Liver (tissue), 3 donors: ENCODE measurements around the gene MAN1A2.

ENCODE experiments used
- EGR1 ChIP-seq, 2 donors: IDR thresholded peaks; 2 replicates each; pipeline ENCODE4 v1.6.1; 2016 to 2018; ENCODE audit warnings: antibody characterized with exemption in 2 of 2, low read depth in 2 of 2
- FOXA1 ChIP-seq: IDR thresholded peaks from 2 replicates; pipeline ENCODE4 v1.6.1; 2016; ENCODE audit warnings: antibody characterized with exemption
- GABPA ChIP-seq, 2 donors: IDR thresholded peaks in 1 of 2; conservative IDR thresholded peaks in 1 of 2; 2 replicates each; pipeline ENCODE4 v1.6.1; 2016; ENCODE audit warnings: antibody characterized with exemption in 2 of 2, mild to moderate bottlenecking in 1 of 2, moderate library complexity in 1 of 2
- JUND ChIP-seq, 2 donors: IDR thresholded peaks; 2 replicates each; pipeline ENCODE4 v1.6.1; 2016; ENCODE audit warnings: antibody characterized with exemption in 2 of 2
- RAD21 ChIP-seq, 2 donors: IDR thresholded peaks; 2 replicates each; pipeline ENCODE4 v1.6.1; 2016; ENCODE audit warnings: antibody characterized with exemption in 2 of 2, mild to moderate bottlenecking in 2 of 2
- RXRA ChIP-seq, 2 donors: IDR thresholded peaks; 2 replicates each; pipeline ENCODE4 v1.6.1; 2017 to 2018; ENCODE audit warnings: antibody characterized with exemption in 2 of 2, mild to moderate bottlenecking in 1 of 2
- TAF1 ChIP-seq: conservative IDR thresholded peaks from 2 replicates; pipeline ENCODE4 v1.6.1; 2016; ENCODE audit warnings: antibody characterized with exemption, mild to moderate bottlenecking
- TF ChIP-seq, protein P1 (sequence below): IDR thresholded peaks from 2 replicates; pipeline ENCODE4 v1.6.1; 2016; ENCODE audit warnings: antibody characterized with exemption, mild to moderate bottlenecking
- TF ChIP-seq, protein P2 (sequence below): fragments of 150-350 bp; IDR thresholded peaks from 2 replicates; pipeline ENCODE4 v1.5.1; 2017; ENCODE audit warnings: improper control_type of control experiment, low read depth, low read length; ENCODE audit not compliant: missing input control
- TF ChIP-seq, protein P3 (sequence below): IDR thresholded peaks from 2 replicates; pipeline ENCODE4 v1.6.1; 2016; ENCODE audit warnings: antibody characterized with exemption
- donor health status: healthy.
- donor health status: healthy.

DNA sequence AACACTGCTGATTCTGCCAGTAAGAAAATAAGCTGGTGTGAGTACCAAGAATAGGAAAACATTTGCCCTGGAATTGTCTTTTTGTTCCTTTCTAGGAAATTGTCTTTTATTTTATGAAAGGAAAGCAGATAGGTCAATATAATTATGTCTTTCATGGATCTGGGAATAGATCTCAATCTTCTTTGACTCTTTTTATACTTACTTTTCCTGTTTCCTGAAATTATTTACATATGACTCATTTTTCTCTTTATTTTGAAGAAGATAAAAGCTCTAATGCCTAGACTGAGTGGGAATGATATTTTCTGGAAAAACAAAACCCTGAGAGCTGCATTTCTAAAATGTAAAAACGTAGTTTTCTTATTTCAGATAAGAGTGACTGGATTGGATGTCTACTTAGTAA lies 100.1 kb downstream of the MAN1A2 start:
- TF ChIP-seq EGR1 (IDR thresholded peaks at IDR 0.05; ENCODE audit: low read depth in 2 of 2) (no peak), RAD21 (IDR thresholded peaks at IDR 0.05) (no peak), GABPA (IDR thresholded peaks at IDR 0.05 in 1 of 2, conservative IDR thresholded peaks at IDR 0.05 in 1 of 2) (no peak), FOXA1 (no peak), JUND (IDR thresholded peaks at IDR 0.05) (no peak), TAF1 (no peak), RXRA (IDR thresholded peaks at IDR 0.05) (no peak)
- TF ChIP-seq, protein P1, sequence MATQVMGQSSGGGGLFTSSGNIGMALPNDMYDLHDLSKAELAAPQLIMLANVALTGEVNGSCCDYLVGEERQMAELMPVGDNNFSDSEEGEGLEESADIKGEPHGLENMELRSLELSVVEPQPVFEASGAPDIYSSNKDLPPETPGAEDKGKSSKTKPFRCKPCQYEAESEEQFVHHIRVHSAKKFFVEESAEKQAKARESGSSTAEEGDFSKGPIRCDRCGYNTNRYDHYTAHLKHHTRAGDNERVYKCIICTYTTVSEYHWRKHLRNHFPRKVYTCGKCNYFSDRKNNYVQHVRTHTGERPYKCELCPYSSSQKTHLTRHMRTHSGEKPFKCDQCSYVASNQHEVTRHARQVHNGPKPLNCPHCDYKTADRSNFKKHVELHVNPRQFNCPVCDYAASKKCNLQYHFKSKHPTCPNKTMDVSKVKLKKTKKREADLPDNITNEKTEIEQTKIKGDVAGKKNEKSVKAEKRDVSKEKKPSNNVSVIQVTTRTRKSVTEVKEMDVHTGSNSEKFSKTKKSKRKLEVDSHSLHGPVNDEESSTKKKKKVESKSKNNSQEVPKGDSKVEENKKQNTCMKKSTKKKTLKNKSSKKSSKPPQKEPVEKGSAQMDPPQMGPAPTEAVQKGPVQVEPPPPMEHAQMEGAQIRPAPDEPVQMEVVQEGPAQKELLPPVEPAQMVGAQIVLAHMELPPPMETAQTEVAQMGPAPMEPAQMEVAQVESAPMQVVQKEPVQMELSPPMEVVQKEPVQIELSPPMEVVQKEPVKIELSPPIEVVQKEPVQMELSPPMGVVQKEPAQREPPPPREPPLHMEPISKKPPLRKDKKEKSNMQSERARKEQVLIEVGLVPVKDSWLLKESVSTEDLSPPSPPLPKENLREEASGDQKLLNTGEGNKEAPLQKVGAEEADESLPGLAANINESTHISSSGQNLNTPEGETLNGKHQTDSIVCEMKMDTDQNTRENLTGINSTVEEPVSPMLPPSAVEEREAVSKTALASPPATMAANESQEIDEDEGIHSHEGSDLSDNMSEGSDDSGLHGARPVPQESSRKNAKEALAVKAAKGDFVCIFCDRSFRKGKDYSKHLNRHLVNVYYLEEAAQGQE, result no peak
- TF ChIP-seq, protein P2, sequence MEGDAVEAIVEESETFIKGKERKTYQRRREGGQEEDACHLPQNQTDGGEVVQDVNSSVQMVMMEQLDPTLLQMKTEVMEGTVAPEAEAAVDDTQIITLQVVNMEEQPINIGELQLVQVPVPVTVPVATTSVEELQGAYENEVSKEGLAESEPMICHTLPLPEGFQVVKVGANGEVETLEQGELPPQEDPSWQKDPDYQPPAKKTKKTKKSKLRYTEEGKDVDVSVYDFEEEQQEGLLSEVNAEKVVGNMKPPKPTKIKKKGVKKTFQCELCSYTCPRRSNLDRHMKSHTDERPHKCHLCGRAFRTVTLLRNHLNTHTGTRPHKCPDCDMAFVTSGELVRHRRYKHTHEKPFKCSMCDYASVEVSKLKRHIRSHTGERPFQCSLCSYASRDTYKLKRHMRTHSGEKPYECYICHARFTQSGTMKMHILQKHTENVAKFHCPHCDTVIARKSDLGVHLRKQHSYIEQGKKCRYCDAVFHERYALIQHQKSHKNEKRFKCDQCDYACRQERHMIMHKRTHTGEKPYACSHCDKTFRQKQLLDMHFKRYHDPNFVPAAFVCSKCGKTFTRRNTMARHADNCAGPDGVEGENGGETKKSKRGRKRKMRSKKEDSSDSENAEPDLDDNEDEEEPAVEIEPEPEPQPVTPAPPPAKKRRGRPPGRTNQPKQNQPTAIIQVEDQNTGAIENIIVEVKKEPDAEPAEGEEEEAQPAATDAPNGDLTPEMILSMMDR, result no peak
- TF ChIP-seq, protein P3, sequence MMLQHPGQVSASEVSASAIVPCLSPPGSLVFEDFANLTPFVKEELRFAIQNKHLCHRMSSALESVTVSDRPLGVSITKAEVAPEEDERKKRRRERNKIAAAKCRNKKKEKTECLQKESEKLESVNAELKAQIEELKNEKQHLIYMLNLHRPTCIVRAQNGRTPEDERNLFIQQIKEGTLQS, result no peak
